Muscle of arm (tissue), 12 donors: ENCODE results near the gene PRKRA. TPM values are rescaled to one million over a fixed set of nuclear protein-coding genes. Genes with fewer than 3 reads are reported as not detected.

Experiments
- polyA plus RNA-seq, 12 donors: library from polyadenylated mRNA; unstranded; fragments of 120-200 nt; gene quantifications; one replicate each; pipeline ENCODE4 v1.2.1, GENCODE V29; 2013; ENCODE audit not compliant: insufficient read length in 12 of 12

PRKRA gene
- polyA plus RNA-seq, 12 donors = 33.4 to 70.9 (median 57.5) TPM; not detected in 1

Other genes with a start within 250 kb of the PRKRA start
- 10 to 100 TPM in 3 of 12 donors, 1 to 10 TPM in 8, not detected in 1; 2.7 to 15.1 (median 6.8) TPM for gene PJVK, start 203 bp upstream of the PRKRA start, polyA plus RNA-seq
- 10 to 100 TPM in 11 of 12 donors, not detected in 1; 31.8 to 82.2 (median 63.6) TPM for gene FKBP7, start 27.4 kb upstream of the PRKRA start, polyA plus RNA-seq
- 10 to 100 TPM in 11 of 12 donors, not detected in 1; 11.2 to 23.9 (median 16.3) TPM for gene PLEKHA3, start 29.3 kb upstream of the PRKRA start, polyA plus RNA-seq